MM.1S (cell line): ENCODE measurements around the gene GDF7.

Experiments
- EZH2 ChIP-seq: fragments of 300-600 bp; sonication (generic); optimal IDR thresholded peaks from 2 replicates; pipeline ENCODE3; 2017; ENCODE audit warnings: low read depth, mild to moderate bottlenecking, antibody characterized with exemption, low read length, mixed read lengths
- TF ChIP-seq, protein P1 (sequence below): fragments of 300-600 bp; sonication (generic); IDR thresholded peaks from 2 replicates; pipeline ENCODE4 v1.5.1; 2016; ENCODE audit warnings: antibody characterized with exemption, low read length, mixed read lengths

GRCh38 chr2:20633794-20634506, 33.0 kb upstream of the GDF7 start:
- TF ChIP-seq, protein P1, sequence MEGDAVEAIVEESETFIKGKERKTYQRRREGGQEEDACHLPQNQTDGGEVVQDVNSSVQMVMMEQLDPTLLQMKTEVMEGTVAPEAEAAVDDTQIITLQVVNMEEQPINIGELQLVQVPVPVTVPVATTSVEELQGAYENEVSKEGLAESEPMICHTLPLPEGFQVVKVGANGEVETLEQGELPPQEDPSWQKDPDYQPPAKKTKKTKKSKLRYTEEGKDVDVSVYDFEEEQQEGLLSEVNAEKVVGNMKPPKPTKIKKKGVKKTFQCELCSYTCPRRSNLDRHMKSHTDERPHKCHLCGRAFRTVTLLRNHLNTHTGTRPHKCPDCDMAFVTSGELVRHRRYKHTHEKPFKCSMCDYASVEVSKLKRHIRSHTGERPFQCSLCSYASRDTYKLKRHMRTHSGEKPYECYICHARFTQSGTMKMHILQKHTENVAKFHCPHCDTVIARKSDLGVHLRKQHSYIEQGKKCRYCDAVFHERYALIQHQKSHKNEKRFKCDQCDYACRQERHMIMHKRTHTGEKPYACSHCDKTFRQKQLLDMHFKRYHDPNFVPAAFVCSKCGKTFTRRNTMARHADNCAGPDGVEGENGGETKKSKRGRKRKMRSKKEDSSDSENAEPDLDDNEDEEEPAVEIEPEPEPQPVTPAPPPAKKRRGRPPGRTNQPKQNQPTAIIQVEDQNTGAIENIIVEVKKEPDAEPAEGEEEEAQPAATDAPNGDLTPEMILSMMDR, result no peak
- no peak for TF ChIP-seq EZH2
